GM23338 (cell line): ENCODE data around the gene CTRB1.
"Not testable (repeated sequence)": the region's sequence is repeated elsewhere in the genome, so short reads cannot be mapped to it uniquely, and the experiment has no call there.

ENCODE experiments used
- CTCF ChIP-seq, 2 experiments: fragments of 200-600 bp in 1 of 2; sonication (generic) in 1 of 2; conservative IDR thresholded peaks; 2 replicates each; pipeline versions ENCODE4 v1.5.1 to v1.6.1; 2016 to 2017; ENCODE audit warnings: antibody characterized with exemption in 2 of 2, low read depth in 2 of 2, mild to moderate bottlenecking in 2 of 2, moderate library complexity in 1 of 2
- EZH2 ChIP-seq: fragments of 200-600 bp; sonication (generic); IDR thresholded peaks from one replicate; pipeline ENCODE4 v1.8.0; 2017; ENCODE audit warnings: antibody characterized with exemption, mild to moderate bottlenecking, low read depth; ENCODE audit not compliant: unreplicated experiment
- EZH2phosphoT487 ChIP-seq: fragments of 200-600 bp; sonication (generic); IDR thresholded peaks from one replicate; pipeline ENCODE4 v1.8.1; 2018; ENCODE audit warnings: antibody characterized with exemption; ENCODE audit not compliant: unreplicated experiment
- JUNB ChIP-seq: IDR thresholded peaks from one replicate; pipeline ENCODE4 v1.6.1; 2016; ENCODE audit warnings: antibody characterized with exemption; ENCODE audit not compliant: unreplicated experiment
- NANOG ChIP-seq: IDR thresholded peaks from 2 replicates; pipeline ENCODE4 v1.6.1; 2016; ENCODE audit warnings: antibody characterized with exemption, borderline replicate concordance
- POLR2AphosphoS5 ChIP-seq: IDR thresholded peaks from 2 replicates; pipeline ENCODE4 v1.6.1; 2016; ENCODE audit warnings: antibody characterized with exemption, low read depth
- STAT1 ChIP-seq: IDR thresholded peaks from one replicate; pipeline ENCODE4 v1.6.1; 2016; ENCODE audit warnings: antibody characterized with exemption; ENCODE audit not compliant: unreplicated experiment

DNA sequence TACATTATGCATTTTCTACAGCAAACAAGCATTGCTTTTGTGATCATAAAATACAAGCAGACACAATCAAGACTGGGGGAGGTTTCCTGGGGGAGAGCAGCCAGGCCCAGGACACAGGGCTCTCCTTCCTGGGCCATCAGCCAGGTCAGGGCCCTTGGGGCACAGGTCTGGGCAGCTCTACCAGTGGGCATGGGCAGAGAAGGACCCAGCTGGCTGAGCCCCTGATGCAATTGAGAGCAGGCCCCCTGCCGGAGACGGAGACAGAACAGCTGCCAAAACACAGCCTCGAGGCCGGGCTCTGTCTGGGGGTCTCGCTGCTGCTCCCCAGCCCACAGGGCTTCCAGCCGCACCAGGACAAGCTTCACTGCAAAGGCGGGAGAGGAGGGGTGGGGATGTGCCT is 21.8 kb downstream of the CTRB1 start:
- TF ChIP-seq EZH2; STAT1; POLR2AphosphoS5; CTCF (conservative IDR thresholded peaks at IDR 0.05; ENCODE audit: low read depth in 2 of 2); NANOG; EZH2phosphoT487; JUNB: not testable (repeated sequence)
